NT2/D1 (cell line): Measurements from ENCODE around the gene SMIM7.

ENCODE experiments used
- DNase-seq: peaks from one replicate; pipeline ENCODE4 v3.0.0-alpha.2; 2011; ENCODE audit warnings: low read depth, low spot score
- H3K27me3 ChIP-seq: 2 replicates; pipeline ENCODE4 v1.6.0; 2011; ENCODE audit warnings: mild to moderate bottlenecking; ENCODE audit not compliant: insufficient read length, insufficient read depth
- H3K36me3 ChIP-seq: 2 replicates; pipeline ENCODE4 v1.6.1; 2011; ENCODE audit warnings: mild to moderate bottlenecking, low read length, mixed read lengths; ENCODE audit not compliant: insufficient read depth, insufficient read length
- H3K4me1 ChIP-seq: 2 replicates; pipeline ENCODE4 v1.5.1; 2011; ENCODE audit not compliant: insufficient read depth, insufficient read length
- H3K4me3 ChIP-seq: 2 replicates; pipeline ENCODE4 v1.5.1; 2011; ENCODE audit warnings: low read depth; ENCODE audit not compliant: insufficient read length
- H3K9ac ChIP-seq: 2 replicates; pipeline ENCODE4 v1.6.0; 2011; ENCODE audit warnings: low read depth; ENCODE audit not compliant: insufficient read length
- H3K9me3 ChIP-seq: 2 replicates; pipeline ENCODE4 v1.5.1; 2011; ENCODE audit warnings: mild to moderate bottlenecking, low read length; ENCODE audit not compliant: insufficient read depth
- SUZ12 ChIP-seq: IDR thresholded peaks from 2 replicates; pipeline ENCODE4 v1.6.1; 2011; ENCODE audit not compliant: insufficient read length, insufficient read depth; ENCODE audit errors: extremely low read depth
- YY1 ChIP-seq: IDR thresholded peaks from 2 replicates; pipeline ENCODE4 v1.6.1; 2011; ENCODE audit not compliant: insufficient read length, insufficient read depth
- ZNF274 ChIP-seq: IDR thresholded peaks from 2 replicates; pipeline ENCODE4 v1.6.1; 2011; ENCODE audit warnings: mild to moderate bottlenecking, low read depth, low read length

SMIM7 gene

GRCh38 chr19:16645140-16645539, 14.8 kb downstream of the SMIM7 start:
- H3K4me1 ChIP-seq = no peaks in the 10 kb centered on the region
- no peaks in the 10 kb centered on the region for H3K27me3 ChIP-seq
- peaks cover 88% of the 10 kb centered on the region for H3K36me3 ChIP-seq
- H3K9me3 ChIP-seq = no peaks in the 10 kb centered on the region
- H3K9ac ChIP-seq = no peak overlapping the region
- TF ChIP-seq ZNF274 (no peak), SUZ12 (no peak), YY1 (no peak)
- DNase-seq = no peak
- H3K4me3 ChIP-seq = no peak overlapping the region

DNA sequence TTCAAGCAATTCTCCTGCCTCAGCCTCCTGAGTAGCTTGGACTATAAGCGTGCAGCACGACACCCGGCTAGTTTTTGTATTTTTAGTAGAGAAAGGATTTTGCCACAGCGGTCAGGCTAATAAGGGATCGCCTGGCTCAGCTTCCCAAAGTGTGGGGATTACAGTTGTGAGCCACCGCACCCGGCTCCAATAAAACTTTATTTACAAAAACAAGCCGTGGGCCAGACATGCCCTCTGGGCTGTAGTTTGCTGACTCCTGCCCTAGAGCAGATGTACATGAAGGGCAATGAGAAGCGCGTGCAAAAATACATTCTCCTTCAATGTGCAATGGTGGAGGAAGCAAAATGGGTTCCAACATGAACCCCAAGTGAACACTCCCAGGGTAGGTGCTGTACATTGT, 18.2 kb downstream of the SMIM7 start:
- no peaks in the 10 kb centered on the region for H3K27me3 ChIP-seq
- peaks cover 2% of the 10 kb centered on the region for H3K4me1 ChIP-seq
- no peak for DNase-seq
- no peaks in the 10 kb centered on the region for H3K9me3 ChIP-seq
- H3K4me3 ChIP-seq = no peak overlapping the region
- H3K36me3 ChIP-seq = peaks cover 75% of the 10 kb centered on the region
- TF ChIP-seq SUZ12 (no peak), ZNF274 (no peak), YY1 (no peak)
- no peak overlapping the region for H3K9ac ChIP-seq

GRCh38 chr19:16640951-16641350, 19.0 kb downstream of the SMIM7 start:
- Histone ChIP-seq H3K4me1 (peaks cover 2% of the 10 kb centered on the region), H3K4me3 (no peak overlapping the region), H3K9me3 (no peaks in the 10 kb centered on the region), H3K9ac (no peak overlapping the region), H3K27me3 (no peaks in the 10 kb centered on the region), H3K36me3 (peaks cover 74% of the 10 kb centered on the region)
- no peak for TF ChIP-seq ZNF274
- DNase-seq = no peak

GRCh38 chr19:16638666-16639065, 21.3 kb downstream of the SMIM7 start:
- Histone ChIP-seq H3K4me1 (peaks cover 2% of the 10 kb centered on the region), H3K9me3 (no peaks in the 10 kb centered on the region), H3K27me3 (no peaks in the 10 kb centered on the region), H3K9ac (no peak overlapping the region), H3K4me3 (no peak overlapping the region), H3K36me3 (peaks cover 69% of the 10 kb centered on the region)
- no peak for DNase-seq
- TF ChIP-seq ZNF274 (no peak), YY1 (no peak)

DNA sequence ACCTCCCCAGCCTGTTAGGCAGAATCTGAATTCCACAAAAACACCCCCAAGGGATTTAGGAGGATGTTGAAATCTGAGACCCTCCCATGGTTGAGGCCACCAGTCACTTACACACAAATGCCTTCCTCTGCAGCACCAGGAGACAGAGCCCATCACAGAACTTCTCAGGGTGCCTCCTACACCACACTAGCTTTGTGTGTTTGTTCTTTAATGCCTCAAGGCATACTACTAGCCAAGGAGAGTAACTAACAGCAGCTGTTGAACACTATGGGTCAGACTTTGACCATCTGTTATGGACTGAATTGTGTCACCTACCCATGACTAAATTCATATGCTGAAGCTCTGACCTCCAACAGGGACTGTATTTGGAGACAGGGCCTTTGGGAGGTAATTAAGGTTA, 22.4 kb downstream of the SMIM7 start:
- TF ChIP-seq SUZ12 (no peak), ZNF274 (no peak), YY1 (no peak)
- H3K27me3 ChIP-seq = no peaks in the 10 kb centered on the region
- H3K4me1 ChIP-seq = peaks cover 2% of the 10 kb centered on the region
- H3K9ac ChIP-seq = no peak overlapping the region
- peaks cover 68% of the 10 kb centered on the region for H3K36me3 ChIP-seq
- H3K9me3 ChIP-seq = no peaks in the 10 kb centered on the region
- DNase-seq = no peak
- H3K4me3 ChIP-seq = no peak overlapping the region

GRCh38 chr19:16631465-16631864, 28.5 kb downstream of the SMIM7 start:
- Histone ChIP-seq H3K4me3 (no peak overlapping the region), H3K9me3 (no peaks in the 10 kb centered on the region), H3K4me1 (no peaks in the 10 kb centered on the region), H3K27me3 (no peaks in the 10 kb centered on the region), H3K9ac (no peak overlapping the region), H3K36me3 (peaks cover 49% of the 10 kb centered on the region)
- DNase-seq = no peak
- no peak for TF ChIP-seq SUZ12
- no peak for TF ChIP-seq ZNF274
- TF ChIP-seq YY1 = no peak

GRCh38 chr19:16628984-16629691, 30.8 kb downstream of the SMIM7 start:
- Histone ChIP-seq H3K27me3 (no peaks in the 10 kb centered on the region), H3K9me3 (no peaks in the 10 kb centered on the region), H3K9ac (peak overlapping the region; percentile 98), H3K4me1 (peaks cover 3% of the 10 kb centered on the region), H3K36me3 (peaks cover 46% of the 10 kb centered on the region), H3K4me3 (peak overlapping the region; percentile 92)
- no peak for TF ChIP-seq SUZ12
- no peak for TF ChIP-seq ZNF274
- TF ChIP-seq YY1 = no peak
- DNase-seq = no peak
